SKM-1 (cell line): ENCODE results near the gene ANKRD42.
"Not testable (repeated sequence)": the region's sequence is repeated elsewhere in the genome, so short reads cannot be mapped to it uniquely, and the experiment has no call there.

ENCODE experiments used
- DNase-seq: peaks from one replicate; lab custom pipeline; 2025; ENCODE audit not compliant: unreplicated experiment; lab: John Stamatoyannopoulos, UW

The ANKRD42 gene

GRCh38 chr11:83172551-83172950 lies 21.0 kb upstream of the ANKRD42 start:
- no peak for DNase-seq

GRCh38 chr11:83174008-83174407 lies 19.5 kb upstream of the ANKRD42 start:
- no peak for DNase-seq

GRCh38 chr11:83175815-83176214 lies 17.7 kb upstream of the ANKRD42 start:
- DNase-seq, result no peak

GRCh38 chr11:83181815-83182214 lies 11.7 kb upstream of the ANKRD42 start:
- DNase-seq, result no peak

GRCh38 chr11:83185767-83186166 lies 7.7 kb upstream of the ANKRD42 start:
- DNase-seq, result no peak

GRCh38 chr11:83187465-83187864 lies 6.0 kb upstream of the ANKRD42 start:
- DNase-seq, result no peak

GRCh38 chr11:83191491-83191890 lies 2.0 kb upstream of the ANKRD42 start:
- DNase-seq, result no peak

- no peak for DNase-seq
Observed at GRCh38 chr11:83191986-83192385, 1.5 kb upstream of the ANKRD42 start.

GRCh38 chr11:83192606-83193245 lies 786 bp upstream of the ANKRD42 start:
- no peak for DNase-seq

- peak; percentile 74 for DNase-seq
Observed at GRCh38 chr11:83194281-83195142, 1.0 kb downstream of the ANKRD42 start.

GRCh38 chr11:83195143-83195466 lies 1.6 kb downstream of the ANKRD42 start:
- DNase-seq, result no peak

- DNase-seq, result no peak
Observed at GRCh38 chr11:83195649-83196048, 2.1 kb downstream of the ANKRD42 start.

GRCh38 chr11:83200035-83200434 lies 6.5 kb downstream of the ANKRD42 start:
- DNase-seq, result no peak

- DNase-seq, result no peak
Observed at GRCh38 chr11:83205608-83206185, 12.2 kb downstream of the ANKRD42 start.

GRCh38 chr11:83206221-83206620 lies 12.7 kb downstream of the ANKRD42 start:
- DNase-seq, result no peak

GRCh38 chr11:83206771-83207382 lies 13.4 kb downstream of the ANKRD42 start:
- DNase-seq, result not testable (repeated sequence)

GRCh38 chr11:83219095-83219494 lies 25.6 kb downstream of the ANKRD42 start:
- DNase-seq, result no peak

GRCh38 chr11:83220260-83220659 lies 26.7 kb downstream of the ANKRD42 start:
- DNase-seq, result no peak

GRCh38 chr11:83221694-83222093 lies 28.2 kb downstream of the ANKRD42 start:
- no peak for DNase-seq

- no peak for DNase-seq
Observed at GRCh38 chr11:83222499-83222898, 29.0 kb downstream of the ANKRD42 start.

- DNase-seq, result no peak
Observed at GRCh38 chr11:83223457-83223856, 29.9 kb downstream of the ANKRD42 start.

GRCh38 chr11:83235825-83236224 lies 42.3 kb downstream of the ANKRD42 start:
- no peak for DNase-seq
